ENCODE results near the gene ATP6AP1. TPM values are rescaled to one million over a fixed set of nuclear protein-coding genes. Genes with fewer than 3 reads are reported as not detected.
A peak's percentile ranks its signal among the peaks of the same experiment; 100 is the strongest.

ATP6AP1 gene
- total RNA-seq, 1 donor from 2014 or later: 38.8 TPM

- no peak overlapping the region for H3K27ac Mint-ChIP-seq
- DNase-seq: no peak
- H3K4me3 Mint-ChIP-seq: no peak overlapping the region
- no peak for ATAC-seq (ENCODE audit: low read depth)
- no peaks in the 10 kb centered on the region for H3K27me3 Mint-ChIP-seq
- intact Hi-C loops (cut with micrococcal nuclease): no loop called here
- H3K36me3 Mint-ChIP-seq (ENCODE audit: low read depth): peaks cover 26% of the 10 kb centered on the region
- no peaks in the 10 kb centered on the region for H3K9me3 Mint-ChIP-seq
- POLR2A ChIA-PET: interaction anchor here (0.9 kb wide), 1 partner anchor 53 kb away, joined by 3 read pairs; the partner anchor contains the start of gene PLXNA3
- TF ChIP-seq CTCF (IDR thresholded peaks at IDR 0.05): no peak
- CTCF ChIA-PET: no interaction called here
- peaks cover 24% of the 10 kb centered on the region for H3K4me1 Mint-ChIP-seq
These were observed 23.8 kb upstream of the ATP6AP1 start for GRCh38 chrX:154404625-154405192.

- H3K36me3 Mint-ChIP-seq (ENCODE audit: low read depth): peaks cover 2% of the 10 kb centered on the region
- H3K9me3 Mint-ChIP-seq: no peaks in the 10 kb centered on the region
- peak overlapping the region; percentile 87 for H3K27ac Mint-ChIP-seq
- CTCF ChIA-PET: interaction anchor here (1.0 kb wide), 1 partner anchor 10 kb away, joined by 4 read pairs; the partner anchor contains the start of gene RPL10
- peaks cover 22% of the 10 kb centered on the region for H3K4me1 Mint-ChIP-seq
- intact Hi-C loops (cut with micrococcal nuclease): loop anchor here (1.0 kb wide), 1 partner anchor 7 kb away; no protein-coding TSS in a partner anchor
- DNase-seq: no peak
- ATAC-seq (ENCODE audit: low read depth): peak; percentile 2
- no peaks in the 10 kb centered on the region for H3K27me3 Mint-ChIP-seq
- peak overlapping the region; percentile 75 for H3K4me3 Mint-ChIP-seq
- POLR2A ChIA-PET: interaction anchor here (0.5 to 7.3 kb wide), 6 partner anchors 10 to 342 kb away, joined by 3 to 125 read pairs (median 8); partner anchors contain the start of genes ATP6AP1, GAB3, RPL10 and SLC10A3
- TF ChIP-seq CTCF (IDR thresholded peaks at IDR 0.05): no peak
These were observed 19.7 kb upstream of the ATP6AP1 start for GRCh38 chrX:154408659-154409221.

- intact Hi-C loops (cut with micrococcal nuclease): loop anchor here (1.0 kb wide), 1 partner anchor 8 kb away; no protein-coding TSS in a partner anchor
- H3K27ac Mint-ChIP-seq: peak within 1 kb of the TSS; percentile 87
- ChIA-PET POLR2A (interaction anchor here (0.5 to 7.3 kb wide), 7 partner anchors 10 to 342 kb away, joined by 3 to 125 read pairs (median 7); partner anchors contain the start of genes ATP6AP1, GAB3, RPL10 and SLC10A3), CTCF (interaction anchor here (1.0 kb wide), 1 partner anchor 11 kb away, joined by 4 read pairs; the partner anchor contains the start of gene RPL10)
- ATAC-seq (ENCODE audit: low read depth) (peak; percentile 45), DNase-seq (peak; percentile 38)
- TF ChIP-seq CTCF (IDR thresholded peaks at IDR 0.05): no peak
- no peaks in the 10 kb centered on the region for H3K27me3 Mint-ChIP-seq
- H3K9me3 Mint-ChIP-seq: no peaks in the 10 kb centered on the region
- H3K4me3 Mint-ChIP-seq: peak within 1 kb of the TSS; percentile 75
- peaks cover 5% of the 10 kb centered on the region for H3K36me3 Mint-ChIP-seq (ENCODE audit: low read depth)
- H3K4me1 Mint-ChIP-seq: peaks cover 22% of the 10 kb centered on the region
These were observed 19.1 kb upstream of the ATP6AP1 start, which contains the start of gene DNASE1L1 for GRCh38 chrX:154409222-154409871. Gene DNASE1L1, minus strand, starts transcription at chrX:154409254. Its CDS starts 3,686 bp downstream, at chrX:154405568.

GRCh38 chrX:154411981-154412340 is 16.5 kb upstream of the ATP6AP1 start:
- Mint-ChIP-seq H3K27ac (peak overlapping the region; percentile 79), H3K27me3 (no peaks in the 10 kb centered on the region), H3K4me1 (peaks cover 24% of the 10 kb centered on the region), H3K36me3 (ENCODE audit: low read depth) (peaks cover 7% of the 10 kb centered on the region), H3K4me3 (peak overlapping the region; percentile 77), H3K9me3 (no peaks in the 10 kb centered on the region)
- ChIA-PET CTCF (no interaction called here), POLR2A (interaction anchor here (0.7 to 7.3 kb wide), 14 partner anchors 14 to 135 kb away, joined by 3 to 125 read pairs (median 4); partner anchors contain the start of genes ATP6AP1, EMD, FAM50A and G6PD)
- no peak for TF ChIP-seq CTCF (IDR thresholded peaks at IDR 0.05)
- ATAC-seq (ENCODE audit: low read depth) (peak; percentile 53), DNase-seq (peak; percentile 33)
- intact Hi-C loops (cut with micrococcal nuclease): loop anchor here (1.0 kb wide), 2 partner anchors 16 to 43 kb away; partner anchors contain the start of gene ATP6AP1
